Ovary (tissue), 9 donors: ENCODE measurements around the gene WFDC11. TPM values are rescaled to one million over a fixed set of nuclear protein-coding genes. Genes with fewer than 3 reads are reported as not detected.

Experiments
- DNase-seq, 5 donors: peaks; one replicate each; pipeline ENCODE4 v3.0.0-alpha.2; 2019 to 2020
- H3K27ac ChIP-seq, 2 donors: fragments of 200-600 bp; one replicate each; pipeline versions ENCODE4 v1.5.1 to v1.8.0; 2019 to 2022
- H3K27me3 ChIP-seq: fragments of 200-600 bp; one replicate; pipeline ENCODE4 v1.8.0; 2022
- H3K36me3 ChIP-seq: fragments of 200-600 bp; sonication (generic); one replicate; pipeline ENCODE4 v1.5.1; 2019
- H3K4me1 ChIP-seq: one replicate; pipeline ENCODE4 v1.8.1; 2013; ENCODE audit warnings: mild to moderate bottlenecking, moderate library complexity; ENCODE audit not compliant: insufficient read depth
- H3K4me3 ChIP-seq: fragments of 200-600 bp; sonication (generic); one replicate; pipeline ENCODE4 v1.5.1; 2017
- H3K9me3 ChIP-seq, 2 donors: fragments of 200-600 bp in 1 of 2; sonication (generic) in 1 of 2; one replicate each; pipeline versions ENCODE4 v1.5.1 to v1.8.1; 2013 to 2019; ENCODE audit warnings: mild to moderate bottlenecking in 1 of 2, moderate library complexity in 1 of 2
- CTCF ChIP-seq, 3 donors: fragments of 450-650 bp in 2 of 3; fragments of 200-600 bp in 1 of 3; IDR thresholded peaks; one replicate each; pipeline versions ENCODE4 v1.5.1 to v1.8.0; 2016 to 2022; ENCODE audit warnings: antibody characterized with exemption in 3 of 3, mild to moderate bottlenecking in 1 of 3
- EP300 ChIP-seq: sonication (generic); formaldehyde crosslinking; IDR thresholded peaks from one replicate; pipeline ENCODE4 v1.6.1; 2017; ENCODE audit warnings: antibody characterized with exemption
- POLR2A ChIP-seq: fragments of 450-650 bp; IDR thresholded peaks from one replicate; pipeline ENCODE4 v1.6.1; 2017; ENCODE audit warnings: antibody characterized with exemption, mild to moderate bottlenecking, moderate library complexity
- WGBS, 3 donors: extraction: QIAGEN DNeasy Blood & Tissue Kit in 1 of 3; methylation state at CpG; one replicate each; pipeline versions ENCODE4 v1.1.5 to v1.1.7; 2013 to 2017; 5-methylcytosine and 5-hydroxymethylcytosine counted together
- intact Hi-C, 4 donors: fragments of 100-400 bp; cut with DNase I; formaldehyde crosslinking; loops; one replicate each; pipeline versions ENCODE4 v1.11.0 to v1.15.1; 2022 to 2023
- polyA plus RNA-seq, 2 donors: library from polyadenylated mRNA; stranded (reverse); fragments of 200-250 nt in 1 of 2; fragments of 350-450 nt in 1 of 2; fragmentation: Illumina TruSeq in 1 of 2; extraction: RNeasy Lipid Tissue Mini Kit (QIAGEN cat#74804) in 1 of 2; gene quantifications; one replicate each; pipeline ENCODE4 v1.2.3, GENCODE V29; 2013 to 2014
- total RNA-seq, 7 donors: library from RNA; depleted of rRNA in 2 of 7; stranded (reverse); fragments of >200 nt in 2 of 7; fragmentation: NEBNext Ultra II Directional in 3 of 7; extraction: Animal tissue kit (Norgen Biotek cat#: 25700) in 3 of 7; gene quantifications; one replicate each; pipeline versions ENCODE4 v1.1.0 to v1.2.4, GENCODE V29; 2016 to 2023
- donor health status: DM: no; HTN: no; CAD: no; lungs with moderate emphysema.
- donor health status: DM: no; HTN: no; CAD: no.
- donor health status: Bipolar disorder and iron deficiency.
- donor health status: DM: yes; HTN: yes; CAD: no.
- donor health status: DM: no; HTN: no; CAD: no.
- donor health status: DM: yes; HTN: yes; CAD: no.

Gene WFDC11
- total and polyA plus RNA-seq, 9 donors = not detected

DNA sequence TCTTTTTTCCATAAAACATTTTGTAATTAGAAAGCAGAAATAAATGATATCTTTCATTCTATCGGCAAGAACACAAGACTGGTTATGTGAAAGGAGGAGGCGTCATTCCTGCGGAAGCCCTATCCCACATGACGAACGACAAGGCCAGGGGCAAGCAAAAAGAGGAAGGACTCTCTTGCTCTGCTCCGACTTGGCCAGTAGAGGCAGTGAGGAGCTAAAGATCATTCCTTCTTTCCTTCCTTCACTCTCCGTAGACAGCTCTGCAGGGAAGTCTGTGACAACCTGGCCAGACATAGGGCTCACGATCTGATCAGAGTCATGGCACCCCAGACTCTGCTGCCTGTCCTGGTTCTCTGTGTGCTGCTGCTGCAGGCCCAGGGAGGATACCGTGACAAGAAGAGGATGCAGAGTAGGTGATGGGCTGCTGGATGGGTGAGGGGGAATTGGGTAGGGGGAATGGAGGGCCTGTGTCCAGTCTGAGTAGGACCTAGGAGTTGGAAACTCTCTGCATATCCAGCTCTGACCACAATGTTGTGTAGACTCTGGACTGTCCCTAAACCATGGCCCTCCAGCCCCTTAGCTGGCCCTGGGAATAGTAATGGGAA lies 40.4 kb downstream of the WFDC11 start, which contains the start of gene WFDC10A:
TSS of gene WFDC10A (plus strand) at position 244 of the 605 bp plus-strand sequence. CDS start at position 319, 75 bp downstream.
- Histone ChIP-seq H3K4me3 (no peak within 1 kb of the TSS), H3K9me3 (no peaks in the 10 kb centered on the region), H3K36me3 (no peaks in the 10 kb centered on the region), H3K27me3 (no peaks in the 10 kb centered on the region), H3K27ac (no peak within 1 kb of the TSS), H3K4me1 (no peaks in the 10 kb centered on the region)
- no peak for DNase-seq
- TF ChIP-seq EP300 (no peak), CTCF (IDR thresholded peaks at IDR 0.05) (no peak), POLR2A (no peak)
- intact Hi-C loops = no loop called here
- 7 to 9% (median 8%) methylated on average over 9 of the region's 9 CpGs for whole genome bisulfite sequencing, 3 donors

DNA sequence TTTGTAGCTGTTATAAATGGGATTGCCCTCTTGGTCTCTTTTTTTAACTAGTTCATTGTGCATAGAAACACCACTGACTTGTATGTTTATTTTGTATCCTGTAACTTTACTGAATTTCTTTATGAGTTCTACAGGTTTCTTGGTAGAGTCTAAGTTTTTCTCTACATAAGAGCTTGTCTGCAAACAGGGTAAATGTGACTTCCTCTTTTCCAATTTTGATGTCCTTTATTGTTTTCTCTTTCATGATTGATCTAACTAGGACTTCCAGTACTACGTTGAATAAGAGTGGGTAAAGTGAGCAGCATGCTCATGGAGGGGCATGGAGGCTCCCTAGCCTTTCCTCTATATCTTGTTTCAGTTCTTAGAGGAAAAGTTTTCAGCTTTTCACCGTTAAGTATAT lies 43.5 kb downstream of the WFDC11 start:
- H3K4me3 ChIP-seq = no peak overlapping the region
- TF ChIP-seq CTCF (IDR thresholded peaks at IDR 0.05) (no peak), POLR2A (no peak), EP300 (no peak)

GRCh38 chr20:45621593-45621992 lies 48.4 kb downstream of the WFDC11 start:
- 78 to 83% (median 80%) methylated on average over 2 of the region's 2 CpGs for WGBS, 3 donors
- no peaks in the 10 kb centered on the region for H3K36me3 ChIP-seq
- H3K4me1 ChIP-seq = no peaks in the 10 kb centered on the region
- intact Hi-C loops = no loop called here
- H3K9me3 ChIP-seq = no peaks in the 10 kb centered on the region
- no peaks in the 10 kb centered on the region for H3K27me3 ChIP-seq
- TF ChIP-seq EP300 (no peak), CTCF (IDR thresholded peaks at IDR 0.05) (no peak), POLR2A (no peak)
- H3K27ac ChIP-seq = no peak overlapping the region
- H3K4me3 ChIP-seq = no peak overlapping the region
- no peak for DNase-seq

More for the DNA sequence above, 43.5 kb downstream of the WFDC11 start:
- H3K9me3 ChIP-seq = no peaks in the 10 kb centered on the region
- 70 to 77% (median 74%) methylated on average over 2 of the region's 2 CpGs for WGBS, 3 donors
- no peaks in the 10 kb centered on the region for H3K36me3 ChIP-seq
- no peak for DNase-seq
- no peaks in the 10 kb centered on the region for H3K4me1 ChIP-seq
- intact Hi-C loops = no loop called here
- H3K27ac ChIP-seq = no peak overlapping the region
- no peaks in the 10 kb centered on the region for H3K27me3 ChIP-seq

- no peak for DNase-seq
- intact Hi-C loops = no loop called here
- no peak overlapping the region for H3K27ac ChIP-seq
- no peaks in the 10 kb centered on the region for H3K9me3 ChIP-seq
- H3K36me3 ChIP-seq = no peaks in the 10 kb centered on the region
- 84 to 93% (median 86%) methylated on average over 2 of the region's 2 CpGs for WGBS, 3 donors
- H3K4me3 ChIP-seq = no peak overlapping the region
- no peaks in the 10 kb centered on the region for H3K27me3 ChIP-seq
- TF ChIP-seq CTCF (IDR thresholded peaks at IDR 0.05) = no peak
- TF ChIP-seq POLR2A = no peak
- no peak for TF ChIP-seq EP300
- no peaks in the 10 kb centered on the region for H3K4me1 ChIP-seq
Observed at GRCh38 chr20:45617591-45617990, 52.4 kb downstream of the WFDC11 start.
